NCI-H226 (cell line): ENCODE results near the gene UNCX.

ENCODE experiments used
- DNase-seq: peaks from one replicate; pipeline ENCODE4 v3.0.0-alpha.2; 2015

UNCX gene

GRCh38 chr7:1233333-1234048 lies 819 bp downstream of the UNCX start:
- DNase-seq = no peak

DNA sequence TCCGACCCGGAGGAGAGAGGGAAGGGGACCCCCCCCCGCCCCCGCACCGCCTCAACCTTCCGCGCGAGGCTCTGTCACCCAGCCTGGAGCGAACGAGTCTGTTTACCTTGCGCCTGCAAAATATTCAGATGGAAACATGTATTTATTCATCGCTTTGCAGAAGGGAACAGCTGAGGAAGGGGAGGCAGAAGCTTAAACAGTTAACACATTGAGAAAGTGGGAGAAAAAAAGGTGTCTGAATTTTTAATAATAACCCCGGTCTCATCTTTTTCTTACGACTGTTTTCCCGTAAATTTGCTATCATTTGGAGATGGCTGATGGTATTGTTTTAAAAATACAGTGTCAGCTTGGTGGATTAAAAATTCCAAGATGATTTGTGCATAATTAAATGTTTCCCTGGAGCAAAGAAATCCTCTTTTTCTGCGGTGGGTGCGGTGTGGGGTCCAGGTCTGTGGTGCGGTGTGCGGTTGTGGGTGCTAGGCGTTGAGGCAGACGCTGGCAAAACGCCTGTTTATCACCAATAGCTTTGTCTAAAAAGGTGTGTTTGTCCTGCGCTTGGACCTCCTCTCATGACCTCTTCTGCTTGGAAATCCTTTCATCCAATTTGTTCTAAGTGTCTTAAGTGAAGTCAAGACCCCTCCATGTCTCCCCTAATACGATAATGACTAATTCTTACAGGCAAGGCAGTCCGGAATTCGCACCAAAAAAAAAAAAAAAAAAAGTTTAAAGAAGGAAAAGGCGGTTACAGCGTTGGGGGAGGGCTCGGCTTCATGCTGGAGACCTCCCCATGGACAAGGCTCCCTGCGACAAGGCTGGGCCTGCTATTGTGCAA lies 1.6 kb downstream of the UNCX start:
- no peak for DNase-seq

DNA sequence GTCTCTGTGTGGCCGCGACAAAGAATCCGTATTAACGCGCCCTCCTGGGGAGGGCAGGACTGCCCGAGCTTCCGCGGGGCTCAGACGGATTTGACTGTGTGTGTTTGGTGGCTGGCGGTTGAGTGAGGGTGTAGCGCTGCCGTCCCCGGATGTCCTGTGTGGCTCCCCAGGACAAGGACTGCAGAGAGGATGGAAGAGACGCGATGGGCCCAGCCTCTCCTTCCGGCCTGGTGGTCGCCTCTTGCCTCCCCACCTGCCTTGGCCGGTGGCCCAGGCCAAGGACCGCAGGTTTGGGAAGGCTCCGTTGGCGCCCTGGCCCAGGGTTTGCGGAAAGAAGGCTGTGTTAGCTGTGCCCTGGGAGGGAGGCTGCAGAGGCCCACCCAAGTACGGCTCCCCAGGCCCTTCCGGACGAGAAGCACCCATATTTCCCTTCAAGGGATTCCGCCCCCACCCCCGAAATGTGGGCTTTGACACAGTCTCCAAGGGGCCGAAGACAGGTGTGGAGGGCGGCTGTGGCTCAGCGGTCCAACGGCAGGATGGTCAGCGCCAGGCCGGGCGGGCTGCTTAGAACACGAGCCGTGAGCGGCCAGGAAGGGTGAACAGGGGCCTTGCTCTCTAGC lies 2.3 kb downstream of the UNCX start:
- DNase-seq = no peak

DNA sequence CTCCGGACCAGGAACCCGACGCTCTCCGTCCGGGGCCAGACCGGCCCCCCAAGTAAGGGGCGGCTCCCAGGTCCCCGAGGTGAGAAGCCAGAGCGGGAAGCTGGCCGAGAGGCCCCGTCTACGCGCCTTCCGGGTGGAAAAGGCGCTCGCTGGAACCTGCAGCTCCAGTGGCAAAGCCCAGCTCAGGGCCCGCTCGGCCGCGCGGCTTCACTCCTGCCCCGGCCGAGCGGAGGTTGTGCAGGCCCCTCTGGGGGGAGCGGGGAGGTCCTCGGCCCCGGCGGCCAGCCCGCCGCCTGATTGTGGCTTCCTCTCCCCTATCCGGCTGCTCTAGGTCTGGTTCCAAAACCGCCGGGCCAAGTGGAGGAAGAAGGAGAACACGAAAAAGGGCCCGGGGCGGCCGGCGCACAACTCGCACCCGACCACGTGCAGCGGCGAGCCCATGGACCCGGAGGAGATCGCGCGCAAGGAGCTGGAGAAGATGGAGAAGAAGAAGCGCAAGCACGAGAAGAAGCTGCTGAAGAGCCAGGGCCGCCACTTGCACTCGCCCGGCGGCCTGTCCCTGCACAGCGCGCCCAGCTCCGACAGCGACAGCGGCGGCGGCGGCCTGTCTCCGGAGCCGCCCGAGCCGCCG lies 2.9 kb downstream of the UNCX start:
- DNase-seq = no peak

DNA sequence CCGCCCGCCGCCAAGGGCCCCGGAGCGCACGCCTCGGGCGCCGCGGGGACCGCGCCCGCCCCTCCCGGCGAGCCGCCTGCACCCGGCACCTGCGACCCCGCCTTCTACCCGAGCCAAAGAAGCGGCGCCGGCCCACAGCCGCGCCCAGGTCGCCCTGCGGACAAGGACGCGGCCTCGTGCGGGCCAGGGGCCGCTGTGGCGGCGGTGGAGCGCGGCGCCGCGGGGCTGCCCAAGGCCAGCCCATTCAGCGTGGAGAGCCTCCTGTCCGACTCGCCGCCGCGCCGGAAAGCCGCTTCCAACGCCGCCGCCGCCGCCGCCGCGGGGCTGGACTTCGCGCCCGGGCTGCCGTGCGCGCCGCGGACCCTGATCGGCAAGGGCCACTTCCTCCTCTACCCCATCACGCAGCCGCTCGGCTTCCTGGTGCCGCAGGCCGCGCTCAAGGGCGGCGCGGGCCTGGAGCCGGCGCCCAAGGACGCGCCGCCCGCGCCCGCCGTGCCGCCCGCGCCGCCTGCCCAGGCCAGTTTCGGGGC lies 3.5 kb downstream of the UNCX start:
- DNase-seq = no peak

GRCh38 chr7:1236831-1237701 lies 4.4 kb downstream of the UNCX start:
- DNase-seq = no peak

DNA sequence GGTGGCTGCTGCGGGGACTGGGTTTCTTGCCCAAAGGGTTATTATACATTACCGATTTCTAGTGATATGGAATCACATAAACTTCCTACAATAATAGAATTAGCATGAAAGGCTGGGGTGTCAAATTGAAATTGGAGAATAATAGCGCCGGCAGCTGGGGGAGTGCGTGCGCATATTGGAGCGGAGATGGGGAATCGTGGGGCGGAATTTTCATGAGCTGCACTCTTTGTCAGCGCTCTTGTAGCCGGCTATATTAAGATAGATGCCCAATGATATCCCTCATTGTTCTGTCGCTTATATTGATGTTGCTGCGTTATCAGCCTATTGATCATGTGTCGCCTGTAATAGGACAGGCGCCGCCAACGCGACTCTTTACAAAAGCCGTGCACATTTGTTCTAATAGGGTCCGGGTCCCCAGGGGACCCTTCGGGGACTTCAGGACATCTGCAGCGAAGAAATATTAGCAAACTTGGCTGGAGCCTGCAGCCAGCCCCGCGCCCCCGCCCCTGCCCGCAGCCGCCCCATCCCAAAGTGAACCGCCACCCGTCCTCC lies 5.1 kb downstream of the UNCX start:
- DNase-seq = no peak

DNA sequence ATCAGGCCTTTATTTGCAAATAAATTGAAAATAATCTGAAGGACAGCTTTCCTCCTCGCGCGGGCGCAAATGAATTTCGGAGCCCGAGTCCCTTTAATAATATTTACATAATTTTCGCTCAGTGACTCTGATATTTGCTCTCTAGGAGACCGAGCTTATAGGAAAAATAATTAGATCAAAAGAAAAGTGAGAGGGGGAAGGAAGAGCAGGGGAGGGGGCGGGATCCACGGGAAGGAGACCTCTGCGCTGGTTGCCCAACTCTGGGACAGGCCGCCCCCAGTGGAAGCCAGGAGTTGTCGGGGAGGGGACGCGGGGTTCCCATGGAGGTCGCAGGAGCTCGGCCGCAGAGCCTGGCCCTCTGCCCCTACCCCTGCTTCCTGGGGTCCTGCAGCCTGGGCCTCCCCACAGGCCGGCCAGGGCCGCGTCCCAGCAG lies 5.8 kb downstream of the UNCX start:
- no peak for DNase-seq

- DNase-seq = no peak
Observed at GRCh38 chr7:1238931-1239802, 6.5 kb downstream of the UNCX start.

DNA sequence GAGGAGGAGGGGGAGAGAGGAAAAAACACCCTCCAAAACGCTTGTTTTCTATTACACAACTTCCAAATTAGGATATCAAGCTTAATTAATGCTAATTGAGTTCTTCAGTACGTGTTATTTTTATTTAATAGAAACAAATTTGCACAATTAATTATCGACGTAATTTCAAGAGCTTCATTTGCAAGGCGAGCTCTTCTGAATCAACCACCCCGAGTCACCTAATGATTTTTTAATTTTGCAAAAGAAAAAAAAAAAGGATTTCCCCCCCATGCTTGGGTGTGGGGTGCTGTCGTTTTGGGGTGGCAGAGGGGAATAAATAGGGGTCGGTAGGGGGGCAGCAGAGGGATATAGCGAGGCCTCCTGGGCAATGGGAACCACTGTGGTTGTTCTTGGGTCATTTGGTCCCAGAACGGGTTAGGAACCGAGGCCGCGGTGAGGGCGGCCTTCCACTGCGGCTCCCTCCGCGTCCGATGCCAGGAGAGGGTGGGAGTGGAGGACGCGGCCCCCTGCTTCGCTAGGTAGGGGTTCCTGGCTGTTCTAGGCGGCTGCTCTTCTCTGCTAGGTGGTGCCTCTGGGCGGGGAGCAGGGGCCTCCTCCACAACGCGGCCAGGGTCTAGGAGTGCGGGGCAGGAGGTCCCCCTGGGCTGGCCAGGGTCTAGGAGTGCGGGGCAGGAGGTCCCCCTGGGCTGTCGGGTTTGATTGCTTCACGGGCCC lies 7.3 kb downstream of the UNCX start:
- DNase-seq = no peak

DNA sequence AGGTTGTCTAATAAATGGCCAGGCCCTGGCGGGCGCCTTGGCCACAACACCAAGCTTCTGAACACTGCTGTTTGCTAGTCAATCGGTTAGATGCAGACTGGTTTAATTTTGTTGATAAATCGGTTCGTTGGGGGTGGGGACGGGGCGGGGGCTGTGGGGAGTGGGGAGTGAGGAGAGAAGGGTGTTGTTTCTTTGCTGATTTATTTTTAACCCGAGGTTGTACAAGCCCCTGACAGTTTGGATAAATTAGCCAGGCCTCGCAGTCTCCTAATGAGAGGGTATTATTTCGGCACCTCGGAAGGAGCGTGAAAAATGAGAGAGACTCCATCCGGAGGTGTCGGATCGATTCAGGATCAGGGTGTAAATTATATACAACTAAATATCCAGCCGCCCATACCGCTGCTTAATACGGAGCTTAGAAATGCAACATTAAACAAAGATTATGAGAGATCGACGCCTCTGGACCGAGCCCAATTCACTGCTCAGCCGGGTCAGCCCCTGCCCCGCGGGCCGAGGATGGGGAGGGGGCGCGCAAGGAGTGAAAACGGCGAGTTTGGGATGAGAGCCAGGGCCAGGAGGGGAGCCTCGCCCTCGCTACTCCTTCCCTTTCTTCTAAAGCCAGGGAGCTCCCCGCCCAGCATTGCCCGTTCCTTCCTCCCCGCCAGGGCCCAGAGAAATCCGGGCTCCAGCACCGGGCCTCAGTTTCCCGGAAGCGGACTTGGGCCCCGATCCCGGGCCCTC lies 8.0 kb downstream of the UNCX start:
- no peak for DNase-seq

DNA sequence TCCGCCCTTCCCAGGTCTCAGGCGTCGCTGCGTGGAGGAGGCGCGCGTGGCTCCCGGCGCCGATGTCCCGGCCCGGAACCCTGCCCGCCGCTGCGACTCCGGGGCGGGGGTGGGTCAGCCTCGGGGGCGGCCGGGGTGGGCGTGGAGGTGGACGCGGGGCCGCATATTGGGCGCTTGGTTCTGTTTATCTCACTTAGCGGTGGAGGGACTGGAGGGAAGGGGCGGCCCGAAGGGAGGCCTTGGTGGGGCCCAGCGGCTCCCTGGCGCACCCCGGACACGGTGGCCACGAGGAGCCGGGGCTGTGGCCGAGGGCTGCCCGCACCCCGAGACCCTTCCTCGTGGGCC lies 8.6 kb downstream of the UNCX start:
- no peak for DNase-seq

DNA sequence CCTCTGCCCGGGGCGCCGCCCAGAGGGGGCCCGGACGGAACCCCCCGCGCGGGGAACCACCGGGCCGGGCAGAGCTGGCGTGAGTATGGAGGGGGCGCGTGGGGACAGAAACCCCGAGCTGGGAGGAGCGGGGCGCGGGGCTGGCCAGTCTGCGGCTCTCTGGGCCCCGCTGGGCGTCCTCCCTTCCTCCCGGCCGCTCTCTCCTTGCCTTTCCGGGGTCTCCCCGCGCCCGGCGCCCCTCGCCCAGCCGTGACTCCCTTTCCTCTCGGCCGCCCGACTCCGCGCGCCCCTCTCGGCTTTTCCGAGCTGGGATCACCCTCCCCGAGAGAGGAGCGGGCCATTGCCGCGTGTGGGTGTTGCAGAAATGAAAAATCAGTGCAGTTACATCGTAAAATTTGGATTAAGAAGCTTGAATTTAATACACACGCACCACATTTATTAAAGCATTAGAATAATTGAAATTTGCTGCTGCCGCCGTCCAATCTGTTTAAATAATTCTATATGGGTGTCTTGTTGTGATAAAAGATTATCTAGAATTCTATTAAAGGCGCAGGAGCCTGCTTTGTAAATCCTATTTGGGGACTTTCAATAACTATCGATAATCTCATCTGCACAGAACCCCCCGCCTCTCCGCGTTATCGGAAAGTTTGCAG lies 9.1 kb downstream of the UNCX start:
- no peak for DNase-seq

- no peak for DNase-seq
Observed at GRCh38 chr7:1242256-1242605, 9.6 kb downstream of the UNCX start.

DNA sequence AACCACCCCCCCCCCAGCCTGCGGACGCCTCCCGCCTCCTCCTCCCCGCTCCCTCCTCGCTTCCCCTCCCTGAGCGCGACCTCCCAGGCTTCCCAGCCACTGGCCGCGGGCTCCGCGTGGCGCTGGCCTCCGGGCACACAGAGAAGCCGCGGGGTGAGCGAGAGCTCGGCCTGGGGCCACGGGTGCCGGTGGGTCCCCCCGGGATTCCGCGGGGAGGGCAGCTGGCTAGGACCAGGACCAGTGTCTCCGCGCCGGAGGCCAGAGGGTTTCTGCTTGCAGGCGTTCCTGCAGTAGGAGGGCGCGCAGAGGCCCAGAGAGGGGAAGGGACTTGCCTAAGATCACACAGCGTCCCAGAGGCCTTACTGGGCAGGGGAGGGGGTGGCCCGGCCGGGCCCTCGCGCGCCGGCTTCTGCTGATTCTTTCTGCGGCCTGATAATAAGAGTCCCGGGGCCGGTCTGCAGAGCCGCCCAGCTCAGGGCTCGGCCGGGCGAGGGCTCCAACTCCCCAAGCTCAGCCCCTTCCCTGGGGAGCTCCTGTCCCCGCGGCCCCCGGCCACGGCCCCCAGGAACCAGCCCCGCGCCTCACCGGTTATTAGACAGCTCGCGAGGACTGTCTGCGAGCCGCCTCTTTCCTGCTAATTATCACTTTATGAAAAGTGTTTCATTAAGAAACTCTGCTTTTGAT lies 10.1 kb downstream of the UNCX start:
- DNase-seq = no peak

GRCh38 chr7:1243290-1243963 lies 10.8 kb downstream of the UNCX start:
- DNase-seq = no peak

- no peak for DNase-seq
Observed at GRCh38 chr7:1243964-1244416, 11.3 kb downstream of the UNCX start.
